Pancreas (tissue), 10 donors: Measurements from ENCODE around the gene NCOA3. TPM values are rescaled to one million over a fixed set of nuclear protein-coding genes. Genes with fewer than 3 reads are reported as not detected.

ENCODE experiments used
- ATAC-seq, 4 donors: fragments of 200-7000 bp; cut with Tn5 transposase; one replicate each; pipeline versions ENCODE4 v1.8.0 to v1.9.1; 2020; ENCODE audit warnings: mild to moderate bottlenecking in 4 of 4, moderate library complexity in 4 of 4
- DNase-seq, 6 donors: peaks; one replicate each; pipeline ENCODE4 v3.0.0-alpha.2; 2020
- FAIRE-seq: peaks from 2 replicates; lab custom pipeline; 2012; peaks lifted over from hg19 to GRCh38; lab: Jason Lieb, UNC
- H3K27ac ChIP-seq, 4 donors: fragments of 200-600 bp; sonication (generic); 1 replicate in 3 of 4; 2 replicates in 1 of 4; pipeline versions ENCODE4 v1.5.0 to v1.8.0; 2020
- H3K27me3 ChIP-seq, 4 donors: fragments of 200-600 bp; one replicate each; pipeline ENCODE4 v1.8.0; 2021
- H3K36me3 ChIP-seq, 3 donors: fragments of 200-600 bp; sonication (generic) in 1 of 3; one replicate each; pipeline versions ENCODE4 v1.5.0 to v1.8.0; 2020 to 2021
- H3K4me1 ChIP-seq, 3 donors: fragments of 200-600 bp; one replicate each; pipeline ENCODE4 v1.8.0; 2021
- H3K4me3 ChIP-seq, 4 donors: fragments of 200-600 bp; sonication (generic) in 2 of 4; one replicate each; pipeline versions ENCODE4 v1.5.0 to v1.8.0; 2020 to 2021
- H3K9me3 ChIP-seq, 4 donors: fragments of 200-600 bp; one replicate each; pipeline ENCODE4 v1.8.0; 2021
- CTCF ChIP-seq, 4 donors: fragments of 200-600 bp; sonication (generic) in 3 of 4; IDR thresholded peaks; one replicate each; pipeline versions ENCODE4 v1.5.0 to v1.8.0; 2021; ENCODE audit warnings: antibody characterized with exemption in 4 of 4
- WGBS, 2 donors: extraction: QIAGEN DNeasy Blood & Tissue Kit; methylation state at CpG; one replicate each; pipeline ENCODE4 v1.1.7; 2013; 5-methylcytosine and 5-hydroxymethylcytosine counted together
- intact Hi-C, 3 donors: fragments of 100-400 bp; cut with DNase I; formaldehyde crosslinking; loops; one replicate each; pipeline versions ENCODE4 v1.11.1 to v1.14.2; 2022
- polyA plus RNA-seq, 2 donors: library from polyadenylated mRNA; stranded (reverse); fragments of 200-250 nt; gene quantifications; one replicate each; pipeline ENCODE4 v1.2.3, GENCODE V29; 2013
- total RNA-seq, 6 donors: library from RNA; stranded (reverse); fragmentation: NEBNext Ultra II Directional in 4 of 6; extraction: Animal tissue kit (Norgen Biotek cat#: 25700) in 4 of 6; gene quantifications; one replicate each; pipeline versions ENCODE4 v1.2.1 to v1.2.4, GENCODE V29; 2021 to 2023
- donor health status: healthy with polysubstance abuse.
- donor health status: DM: no; HTN: no; CAD: no; lungs with moderate emphysema.
- donor health status: DM: no; HTN: no; CAD: no.
- donor health status: control.
- donor health status: control.
- donor health status: Bipolar disorder and iron deficiency.
- donor health status: DM: yes; HTN: yes; CAD: no.
- donor health status: DM: no; HTN: no; CAD: no.
- donor health status: DM: no; HTN: no; CAD: no.
- donor health status: DM: yes; HTN: yes; CAD: no.

The NCOA3 gene
- total and polyA plus RNA-seq, 8 donors = 3.6 to 17.4 (median 10.5) TPM

- H3K27me3 ChIP-seq = no peaks in the 10 kb centered on the region
- no peak for DNase-seq
- ATAC-seq = no peak
- intact Hi-C loops = no loop called here
- H3K27ac ChIP-seq = no peak overlapping the region
- TF ChIP-seq CTCF (IDR thresholded peaks at IDR 0.05) = no peak
- H3K4me1 ChIP-seq = no peaks in the 10 kb centered on the region
- WGBS, 2 donors = 80 to 89% methylated on average over 3 of the region's 3 CpGs
- H3K4me3 ChIP-seq = no peak overlapping the region
- H3K9me3 ChIP-seq = no peaks in the 10 kb centered on the region
- H3K36me3 ChIP-seq = no peaks in the 10 kb centered on the region
- no peak for FAIRE-seq
Observed at GRCh38 chr20:47532002-47532401, 30.3 kb downstream of the NCOA3 start.

GRCh38 chr20:47533518-47534062 is 31.9 kb downstream of the NCOA3 start:
- DNase-seq (no peak), ATAC-seq (no peak), FAIRE-seq (no peak)
- H3K36me3 ChIP-seq = no peaks in the 10 kb centered on the region
- H3K4me3 ChIP-seq = no peak overlapping the region
- TF ChIP-seq CTCF (IDR thresholded peaks at IDR 0.05) = no peak
- peaks cover 0 to under 1% (median 0%) of the 10 kb centered on the region in 3 donors for H3K4me1 ChIP-seq
- H3K9me3 ChIP-seq = no peaks in the 10 kb centered on the region
- H3K27me3 ChIP-seq = no peaks in the 10 kb centered on the region
- intact Hi-C loops = no loop called here
- H3K27ac ChIP-seq = no peak overlapping the region
- WGBS, 2 donors = 86 to 97% methylated on average over 3 of the region's 3 CpGs

GRCh38 chr20:47534405-47534804 is 32.7 kb downstream of the NCOA3 start:
- H3K9me3 ChIP-seq = no peaks in the 10 kb centered on the region
- intact Hi-C loops = no loop called here
- FAIRE-seq = no peak
- peaks cover 0 to 7% (median 5%) of the 10 kb centered on the region in 3 donors for H3K4me1 ChIP-seq
- H3K27me3 ChIP-seq = no peaks in the 10 kb centered on the region
- no peak for TF ChIP-seq CTCF (IDR thresholded peaks at IDR 0.05)
- no peak overlapping the region for H3K4me3 ChIP-seq
- DNase-seq = no peak
- WGBS, 2 donors = 92 to 94% methylated on average over 5 of the region's 5 CpGs
- no peak for ATAC-seq
- no peak overlapping the region for H3K27ac ChIP-seq
- H3K36me3 ChIP-seq = no peaks in the 10 kb centered on the region

DNA sequence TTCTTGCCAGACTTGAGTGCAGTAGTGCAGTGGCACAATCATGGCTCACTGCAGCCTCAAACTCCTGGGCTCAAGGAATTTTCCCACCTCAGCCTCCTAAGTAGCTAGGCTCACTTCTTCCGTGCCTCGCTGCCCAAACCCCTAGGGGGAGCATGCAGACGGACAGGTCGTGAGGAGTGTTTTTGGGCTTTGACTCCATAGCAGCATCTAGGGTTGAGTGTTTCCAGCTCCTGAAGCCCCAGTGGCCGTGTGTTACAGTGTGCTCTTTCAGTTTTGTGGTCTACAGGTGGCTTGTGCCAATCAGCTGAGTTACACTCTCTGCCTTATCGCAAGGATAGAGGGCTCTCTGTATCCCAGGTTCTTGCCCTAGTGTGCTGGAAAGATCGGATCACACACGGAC is 33.4 kb downstream of the NCOA3 start:
- no peak for ATAC-seq
- Histone ChIP-seq H3K4me1 (peaks cover 1 to 13% (median 7%) of the 10 kb centered on the region in 3 donors), H3K36me3 (no peaks in the 10 kb centered on the region), H3K4me3 (no peak overlapping the region), H3K9me3 (no peaks in the 10 kb centered on the region), H3K27ac (no peak overlapping the region), H3K27me3 (no peaks in the 10 kb centered on the region)
- TF ChIP-seq CTCF (IDR thresholded peaks at IDR 0.05) = no peak
- intact Hi-C loops = no loop called here
- FAIRE-seq = no peak
- whole genome bisulfite sequencing, 2 donors = 89 to 96% methylated on average over 8 of the region's 8 CpGs
- no peak for DNase-seq

GRCh38 chr20:47535994-47536393 is 34.3 kb downstream of the NCOA3 start:
- no peak for FAIRE-seq
- Histone ChIP-seq H3K27me3 (no peaks in the 10 kb centered on the region), H3K36me3 (no peaks in the 10 kb centered on the region), H3K4me3 (no peak overlapping the region), H3K27ac (no peak overlapping the region), H3K9me3 (no peaks in the 10 kb centered on the region), H3K4me1 (peaks cover 7 to 22% (median 9%) of the 10 kb centered on the region in 3 donors)
- ATAC-seq = no peak
- intact Hi-C loops = no loop called here
- no peak for TF ChIP-seq CTCF (IDR thresholded peaks at IDR 0.05)
- DNase-seq = no peak
- 95 to 99% methylated on average over 6 of the region's 6 CpGs for WGBS, 2 donors
